Loucy (cell line): ENCODE results near the gene CCRL2.

Experiments
- EZH2phosphoT487 ChIP-seq: fragments of 200-600 bp; IDR thresholded peaks from 2 replicates; pipeline ENCODE4 v1.6.1; 2018; ENCODE audit warnings: antibody characterized with exemption, mild to moderate bottlenecking, moderate library complexity, borderline replicate concordance
- TF ChIP-seq, protein P1 (sequence below): fragments of 200-600 bp; sonication (generic); conservative IDR thresholded peaks from 2 replicates; pipeline ENCODE4 v1.5.1; 2014; ENCODE audit warnings: mild to moderate bottlenecking, antibody characterized with exemption, low read length

DNA sequence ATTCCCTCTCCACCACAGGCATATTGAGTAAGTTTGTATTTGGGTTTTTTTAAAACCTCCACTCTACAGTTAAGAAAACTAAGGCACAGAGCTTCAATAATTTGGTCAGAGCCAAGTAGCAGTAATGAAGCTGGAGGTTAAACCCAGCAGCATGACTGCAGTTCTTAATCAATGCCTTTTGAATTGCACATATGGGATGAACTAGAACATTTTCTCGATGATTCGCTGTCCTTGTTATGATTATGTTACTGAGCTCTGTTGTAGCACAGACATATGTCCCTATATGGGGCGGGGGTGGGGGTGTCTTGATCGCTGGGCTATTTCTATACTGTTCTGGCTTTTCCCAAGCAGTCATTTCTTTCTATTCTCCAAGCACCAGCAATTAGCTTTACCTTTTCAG lies 37.9 kb upstream of the CCRL2 start:
- TF ChIP-seq, protein P1, sequence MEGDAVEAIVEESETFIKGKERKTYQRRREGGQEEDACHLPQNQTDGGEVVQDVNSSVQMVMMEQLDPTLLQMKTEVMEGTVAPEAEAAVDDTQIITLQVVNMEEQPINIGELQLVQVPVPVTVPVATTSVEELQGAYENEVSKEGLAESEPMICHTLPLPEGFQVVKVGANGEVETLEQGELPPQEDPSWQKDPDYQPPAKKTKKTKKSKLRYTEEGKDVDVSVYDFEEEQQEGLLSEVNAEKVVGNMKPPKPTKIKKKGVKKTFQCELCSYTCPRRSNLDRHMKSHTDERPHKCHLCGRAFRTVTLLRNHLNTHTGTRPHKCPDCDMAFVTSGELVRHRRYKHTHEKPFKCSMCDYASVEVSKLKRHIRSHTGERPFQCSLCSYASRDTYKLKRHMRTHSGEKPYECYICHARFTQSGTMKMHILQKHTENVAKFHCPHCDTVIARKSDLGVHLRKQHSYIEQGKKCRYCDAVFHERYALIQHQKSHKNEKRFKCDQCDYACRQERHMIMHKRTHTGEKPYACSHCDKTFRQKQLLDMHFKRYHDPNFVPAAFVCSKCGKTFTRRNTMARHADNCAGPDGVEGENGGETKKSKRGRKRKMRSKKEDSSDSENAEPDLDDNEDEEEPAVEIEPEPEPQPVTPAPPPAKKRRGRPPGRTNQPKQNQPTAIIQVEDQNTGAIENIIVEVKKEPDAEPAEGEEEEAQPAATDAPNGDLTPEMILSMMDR = no peak
- TF ChIP-seq EZH2phosphoT487 = no peak
